GM23338 (cell line): Measurements from ENCODE around the gene CYTIP.

Experiments used
- JUNB ChIP-seq: IDR thresholded peaks from one replicate; pipeline ENCODE4 v1.6.1; 2016; ENCODE audit warnings: antibody characterized with exemption; ENCODE audit not compliant: unreplicated experiment
- POLR2AphosphoS5 ChIP-seq: IDR thresholded peaks from 2 replicates; pipeline ENCODE4 v1.6.1; 2016; ENCODE audit warnings: antibody characterized with exemption, low read depth
- TF ChIP-seq, protein P1 (sequence below), 2 experiments: fragments of 200-600 bp in 1 of 2; sonication (generic) in 1 of 2; conservative IDR thresholded peaks; 2 replicates each; pipeline versions ENCODE4 v1.5.1 to v1.6.1; 2016 to 2017; ENCODE audit warnings: antibody characterized with exemption in 2 of 2, low read depth in 2 of 2, mild to moderate bottlenecking in 2 of 2, moderate library complexity in 1 of 2

DNA sequence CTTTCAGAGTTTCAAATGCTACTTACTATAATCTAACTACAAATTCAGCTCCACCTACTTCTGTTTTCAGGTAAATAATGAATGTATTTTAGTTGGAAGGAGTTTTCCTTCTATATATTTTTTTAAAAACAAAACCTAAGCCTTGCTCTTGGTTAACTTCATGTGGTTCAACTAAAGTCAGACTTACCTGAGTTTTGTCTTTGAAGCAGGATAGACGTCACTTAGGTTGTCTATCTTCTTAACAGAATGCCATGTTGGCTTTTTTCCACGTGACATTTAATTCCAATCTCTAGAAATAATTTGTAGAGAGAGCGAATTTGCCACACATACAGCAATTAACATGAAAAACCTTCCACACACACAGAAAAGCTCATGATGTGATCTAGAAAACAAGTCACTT lies 43.9 kb upstream of the CYTIP start:
- TF ChIP-seq JUNB (no peak), POLR2AphosphoS5 (no peak)
- TF ChIP-seq, protein P1, sequence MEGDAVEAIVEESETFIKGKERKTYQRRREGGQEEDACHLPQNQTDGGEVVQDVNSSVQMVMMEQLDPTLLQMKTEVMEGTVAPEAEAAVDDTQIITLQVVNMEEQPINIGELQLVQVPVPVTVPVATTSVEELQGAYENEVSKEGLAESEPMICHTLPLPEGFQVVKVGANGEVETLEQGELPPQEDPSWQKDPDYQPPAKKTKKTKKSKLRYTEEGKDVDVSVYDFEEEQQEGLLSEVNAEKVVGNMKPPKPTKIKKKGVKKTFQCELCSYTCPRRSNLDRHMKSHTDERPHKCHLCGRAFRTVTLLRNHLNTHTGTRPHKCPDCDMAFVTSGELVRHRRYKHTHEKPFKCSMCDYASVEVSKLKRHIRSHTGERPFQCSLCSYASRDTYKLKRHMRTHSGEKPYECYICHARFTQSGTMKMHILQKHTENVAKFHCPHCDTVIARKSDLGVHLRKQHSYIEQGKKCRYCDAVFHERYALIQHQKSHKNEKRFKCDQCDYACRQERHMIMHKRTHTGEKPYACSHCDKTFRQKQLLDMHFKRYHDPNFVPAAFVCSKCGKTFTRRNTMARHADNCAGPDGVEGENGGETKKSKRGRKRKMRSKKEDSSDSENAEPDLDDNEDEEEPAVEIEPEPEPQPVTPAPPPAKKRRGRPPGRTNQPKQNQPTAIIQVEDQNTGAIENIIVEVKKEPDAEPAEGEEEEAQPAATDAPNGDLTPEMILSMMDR (conservative IDR thresholded peaks at IDR 0.05; ENCODE audit: low read depth in 2 of 2) = no peak
